ENCODE data around the gene SCN8A. TPM values are rescaled to one million over a fixed set of nuclear protein-coding genes. Genes with fewer than 3 reads are reported as not detected.

The SCN8A gene
- total and polyA plus RNA-seq, 2 experiments from 2014 or later, result 0.88 to 3.7 TPM

GRCh38 chr12:51672334-51672733 is 81.3 kb downstream of the SCN8A start:
- H3K4me3 ChIP-seq, result no peak overlapping the region
- H3K36me3 ChIP-seq, result no peaks in the 10 kb centered on the region
- H3K27me3 ChIP-seq, result no peaks in the 10 kb centered on the region
- TF ChIP-seq, protein P1, sequence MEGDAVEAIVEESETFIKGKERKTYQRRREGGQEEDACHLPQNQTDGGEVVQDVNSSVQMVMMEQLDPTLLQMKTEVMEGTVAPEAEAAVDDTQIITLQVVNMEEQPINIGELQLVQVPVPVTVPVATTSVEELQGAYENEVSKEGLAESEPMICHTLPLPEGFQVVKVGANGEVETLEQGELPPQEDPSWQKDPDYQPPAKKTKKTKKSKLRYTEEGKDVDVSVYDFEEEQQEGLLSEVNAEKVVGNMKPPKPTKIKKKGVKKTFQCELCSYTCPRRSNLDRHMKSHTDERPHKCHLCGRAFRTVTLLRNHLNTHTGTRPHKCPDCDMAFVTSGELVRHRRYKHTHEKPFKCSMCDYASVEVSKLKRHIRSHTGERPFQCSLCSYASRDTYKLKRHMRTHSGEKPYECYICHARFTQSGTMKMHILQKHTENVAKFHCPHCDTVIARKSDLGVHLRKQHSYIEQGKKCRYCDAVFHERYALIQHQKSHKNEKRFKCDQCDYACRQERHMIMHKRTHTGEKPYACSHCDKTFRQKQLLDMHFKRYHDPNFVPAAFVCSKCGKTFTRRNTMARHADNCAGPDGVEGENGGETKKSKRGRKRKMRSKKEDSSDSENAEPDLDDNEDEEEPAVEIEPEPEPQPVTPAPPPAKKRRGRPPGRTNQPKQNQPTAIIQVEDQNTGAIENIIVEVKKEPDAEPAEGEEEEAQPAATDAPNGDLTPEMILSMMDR (IDR thresholded peaks at IDR 0.05; ENCODE audit: low read depth, low read length), result no peak
- H3K4me1 ChIP-seq (ENCODE audit: low read depth), result no peaks in the 10 kb centered on the region
- H3K27ac ChIP-seq, result no peak overlapping the region
- no peaks in the 10 kb centered on the region for H3K9me3 ChIP-seq (ENCODE audit: low read depth)
- DNase-seq (ENCODE audit: low read depth in 1 of 2, low spot score in 1 of 2), result peak in 1 of 2 donors; percentile 7

GRCh38 chr12:51675071-51675803 is 84.2 kb downstream of the SCN8A start:
- TF ChIP-seq, protein P1 (IDR thresholded peaks at IDR 0.05; ENCODE audit: low read depth, low read length), result no peak
- DNase-seq (ENCODE audit: low read depth in 1 of 2, low spot score in 1 of 2), result no peak
- Histone ChIP-seq H3K4me3 (no peak overlapping the region), H3K27me3 (no peaks in the 10 kb centered on the region), H3K36me3 (no peaks in the 10 kb centered on the region), H3K4me1 (ENCODE audit: low read depth) (no peaks in the 10 kb centered on the region), H3K27ac (no peak overlapping the region), H3K9me3 (ENCODE audit: low read depth) (no peaks in the 10 kb centered on the region)

GRCh38 chr12:51676875-51677274 is 85.8 kb downstream of the SCN8A start:
- H3K4me3 ChIP-seq, result no peak overlapping the region
- H3K36me3 ChIP-seq, result no peaks in the 10 kb centered on the region
- DNase-seq (ENCODE audit: low read depth in 1 of 2, low spot score in 1 of 2), result no peak
- H3K4me1 ChIP-seq (ENCODE audit: low read depth), result no peaks in the 10 kb centered on the region
- no peaks in the 10 kb centered on the region for H3K9me3 ChIP-seq (ENCODE audit: low read depth)
- no peaks in the 10 kb centered on the region for H3K27me3 ChIP-seq
- H3K27ac ChIP-seq, result no peak overlapping the region
- TF ChIP-seq, protein P1 (IDR thresholded peaks at IDR 0.05; ENCODE audit: low read depth, low read length), result no peak

DNA sequence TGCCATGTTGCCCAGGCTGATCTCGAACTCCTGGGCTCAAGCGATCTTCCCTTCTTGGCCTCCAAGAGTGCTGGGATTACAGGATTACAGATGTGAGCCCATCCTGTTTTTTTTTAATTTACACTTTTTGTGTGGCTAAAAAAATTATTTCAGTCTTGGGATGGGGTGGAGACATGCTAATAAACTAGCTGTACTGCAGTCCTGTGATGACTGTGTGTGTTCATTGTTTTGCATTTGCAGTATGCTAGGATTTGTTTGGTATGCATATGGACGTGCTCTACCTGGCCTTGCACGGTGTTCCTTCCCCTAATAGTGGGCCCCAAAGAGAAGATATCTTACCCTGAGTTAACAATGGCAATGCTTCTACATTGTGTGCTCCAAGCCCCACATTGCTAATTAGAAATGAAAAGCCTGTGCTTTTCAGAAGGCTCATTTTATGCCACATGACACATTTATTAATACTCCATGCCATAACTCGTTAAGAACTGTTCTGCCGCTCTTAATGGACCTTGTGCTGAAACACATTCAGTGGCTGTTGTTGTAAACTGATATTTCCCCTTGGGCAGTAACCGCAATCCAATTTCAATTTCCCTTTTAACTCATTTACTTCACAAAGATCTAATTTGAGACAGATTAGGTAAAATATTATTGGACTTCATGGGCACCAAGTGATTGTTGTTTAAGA is 86.4 kb downstream of the SCN8A start:
- H3K4me1 ChIP-seq (ENCODE audit: low read depth), result no peaks in the 10 kb centered on the region
- no peak for DNase-seq (ENCODE audit: low read depth in 1 of 2, low spot score in 1 of 2)
- H3K27ac ChIP-seq, result no peak overlapping the region
- no peaks in the 10 kb centered on the region for H3K9me3 ChIP-seq (ENCODE audit: low read depth)
- no peak overlapping the region for H3K4me3 ChIP-seq
- no peaks in the 10 kb centered on the region for H3K27me3 ChIP-seq
- TF ChIP-seq, protein P1 (IDR thresholded peaks at IDR 0.05; ENCODE audit: low read depth, low read length), result no peak
- no peaks in the 10 kb centered on the region for H3K36me3 ChIP-seq

- Histone ChIP-seq H3K4me1 (ENCODE audit: low read depth) (no peaks in the 10 kb centered on the region), H3K9me3 (ENCODE audit: low read depth) (no peaks in the 10 kb centered on the region), H3K36me3 (no peaks in the 10 kb centered on the region), H3K27me3 (no peaks in the 10 kb centered on the region), H3K4me3 (no peak overlapping the region), H3K27ac (no peak overlapping the region)
- TF ChIP-seq, protein P1 (IDR thresholded peaks at IDR 0.05; ENCODE audit: low read depth, low read length), result peak; percentile 85
- DNase-seq (ENCODE audit: low read depth in 1 of 2, low spot score in 1 of 2), result peak; percentile 72 to 76
These were observed 87.2 kb downstream of the SCN8A start for GRCh38 chr12:51678086-51678724.

All from cardiac muscle cell (in vitro differentiated cells and primary cell).